ENCODE results near the gene PARD3. TPM values are rescaled to one million over a fixed set of nuclear protein-coding genes. Genes with fewer than 3 reads are reported as not detected.
A peak's percentile ranks its signal among the peaks of the same experiment; 100 is the strongest.

Gene PARD3
- total RNA-seq, 4 donors from 2014 or later, result 27.3 to 65.3 (median 55.6) TPM

- H3K4me1 ChIP-seq, result peaks cover 2 to 49% (median 16%) of the 10 kb centered on the region in 4 donors
- H3K4me3 ChIP-seq, result no peak overlapping the region
- no peak overlapping the region for H3K27ac ChIP-seq
- H3K27me3 ChIP-seq, result no peaks in the 10 kb centered on the region
- intact Hi-C loops (cut with DNase I; ENCODE audit: low total_unique reads) (loop anchor here (10.0 kb wide), 1 partner anchor 62 kb away; no protein-coding TSS in a partner anchor), in situ Hi-C loops (cut with MboI; ENCODE audit: low pct_ligation_motif_present in 1 of 4, low pct_unique_long_range_greater_than_20kb in 1 of 4, low sequenced_read_pairs in 3 of 4) (no loop called here)
- TF ChIP-seq POLR2AphosphoS5 (IDR thresholded peaks at IDR 0.05), result no peak
- no peak for TF ChIP-seq POLR2A (IDR thresholded peaks at IDR 0.05)
- TF ChIP-seq EP300 (IDR thresholded peaks at IDR 0.05; ENCODE audit: low read depth), result no peak
- TF ChIP-seq CTCF (IDR thresholded peaks at IDR 0.05), result no peak
- no peak for DNase-seq
- no peaks in the 10 kb centered on the region for H3K9me3 ChIP-seq
- H3K36me3 ChIP-seq, result no peaks in the 10 kb centered on the region
Observed at GRCh38 chr10:34726862-34727261, 88.2 kb downstream of the PARD3 start.

GRCh38 chr10:34723750-34724149, 91.3 kb downstream of the PARD3 start:
- H3K9me3 ChIP-seq, result no peaks in the 10 kb centered on the region
- in situ Hi-C loops (cut with MboI; ENCODE audit: low pct_ligation_motif_present in 1 of 4, low pct_unique_long_range_greater_than_20kb in 1 of 4, low sequenced_read_pairs in 3 of 4), result loop anchor here in 1 of 4 donors (25.0 kb wide), 1 partner anchor 239 kb away; no protein-coding TSS in a partner anchor
- H3K4me3 ChIP-seq, result no peak overlapping the region
- no peaks in the 10 kb centered on the region for H3K27me3 ChIP-seq
- TF ChIP-seq CTCF (IDR thresholded peaks at IDR 0.05), result peak; percentile 44 to 67 (median 52)
- no peak for TF ChIP-seq EP300 (IDR thresholded peaks at IDR 0.05; ENCODE audit: low read depth)
- H3K36me3 ChIP-seq, result no peaks in the 10 kb centered on the region
- peak; percentile 47 for DNase-seq
- intact Hi-C loops (cut with DNase I; ENCODE audit: low total_unique reads), result loop anchor here (5.0 to 10.0 kb wide), 2 partner anchors 59 to 94 kb away; partner anchors contain the start of gene PARD3
- WGBS, 2 donors (ENCODE audit: low coverage in 1 of 2), result 48 to 55% methylated on average over 8 to 10 of the region's 10 CpGs
- H3K27ac ChIP-seq, result peak overlapping the region in 1 of 4 donors; percentile 23
- peaks cover 8 to 48% (median 12%) of the 10 kb centered on the region in 4 donors for H3K4me1 ChIP-seq

GRCh38 chr10:34722404-34722803, 92.7 kb downstream of the PARD3 start:
- Histone ChIP-seq H3K36me3 (no peaks in the 10 kb centered on the region), H3K4me3 (no peak overlapping the region), H3K27ac (no peak overlapping the region), H3K4me1 (peaks cover 8 to 42% (median 9%) of the 10 kb centered on the region in 4 donors), H3K27me3 (no peaks in the 10 kb centered on the region), H3K9me3 (no peaks in the 10 kb centered on the region)
- no peak for DNase-seq
- intact Hi-C loops (cut with DNase I; ENCODE audit: low total_unique reads), result loop anchor here (5.0 to 10.0 kb wide), 2 partner anchors 58 to 95 kb away; partner anchors contain the start of gene PARD3
- no peak for TF ChIP-seq CTCF (IDR thresholded peaks at IDR 0.05)
- TF ChIP-seq POLR2A (IDR thresholded peaks at IDR 0.05), result no peak
- no peak for TF ChIP-seq POLR2AphosphoS5 (IDR thresholded peaks at IDR 0.05)
- TF ChIP-seq EP300 (IDR thresholded peaks at IDR 0.05; ENCODE audit: low read depth), result no peak
- WGBS, 2 donors (ENCODE audit: low coverage in 1 of 2), result 88 to 100% methylated on average over 1 to 4 of the region's 4 CpGs
- in situ Hi-C loops (cut with MboI; ENCODE audit: low pct_ligation_motif_present in 1 of 4, low pct_unique_long_range_greater_than_20kb in 1 of 4, low sequenced_read_pairs in 3 of 4), result loop anchor here in 1 of 4 donors (25.0 kb wide), 1 partner anchor 240 kb away; no protein-coding TSS in a partner anchor

- in situ Hi-C loops (cut with MboI; ENCODE audit: low pct_ligation_motif_present in 1 of 4, low pct_unique_long_range_greater_than_20kb in 1 of 4, low sequenced_read_pairs in 3 of 4), result loop anchor here in 1 of 4 donors (25.0 kb wide), 1 partner anchor 241 kb away; no protein-coding TSS in a partner anchor
- no peaks in the 10 kb centered on the region for H3K36me3 ChIP-seq
- DNase-seq, result no peak
- H3K27me3 ChIP-seq, result no peaks in the 10 kb centered on the region
- no peak overlapping the region for H3K4me3 ChIP-seq
- 64 to 83% methylated on average over 2 to 5 of the region's 5 CpGs for WGBS, 2 donors (ENCODE audit: low coverage in 1 of 2)
- H3K27ac ChIP-seq, result no peak overlapping the region
- peaks cover 8 to 46% (median 16%) of the 10 kb centered on the region in 4 donors for H3K4me1 ChIP-seq
- TF ChIP-seq POLR2A (IDR thresholded peaks at IDR 0.05) (no peak), CTCF (IDR thresholded peaks at IDR 0.05) (no peak), POLR2AphosphoS5 (IDR thresholded peaks at IDR 0.05) (no peak), EP300 (IDR thresholded peaks at IDR 0.05; ENCODE audit: low read depth) (no peak)
- no peaks in the 10 kb centered on the region for H3K9me3 ChIP-seq
- intact Hi-C loops (cut with DNase I; ENCODE audit: low total_unique reads), result loop anchor here (5.0 to 10.0 kb wide), 2 partner anchors 57 to 96 kb away; partner anchors contain the start of gene PARD3
Observed at GRCh38 chr10:34721208-34721840, 93.8 kb downstream of the PARD3 start.
